ENCODE measurements around the gene NOS1AP. TPM values are rescaled to one million over a fixed set of nuclear protein-coding genes. Genes with fewer than 3 reads are reported as not detected.

Gene NOS1AP
- polyA plus RNA-seq, 3 donors, result 0.12 TPM; not detected in 2

- Histone ChIP-seq H3K36me3 (replicated peaks in 1 of 2; ENCODE audit: control insufficient read depth in 1 of 2, insufficient read depth in 2 of 2, low read length in 2 of 2) (no peaks in the 10 kb centered on the region), H2AFZ (ENCODE audit: insufficient read depth, low read depth, low read length, poor library complexity, severe bottlenecking) (no peak overlapping the region), H3K9ac (ENCODE audit: insufficient read depth, low read length, poor library complexity, severe bottlenecking) (no peak overlapping the region), H4K20me1 (ENCODE audit: insufficient read depth, low read length) (no peaks in the 10 kb centered on the region), H3K4me3 (replicated peaks in 1 of 3; ENCODE audit: low read depth in 2 of 3, low read length in 3 of 3) (no peak overlapping the region), H3K79me2 (ENCODE audit: insufficient read depth, low read length) (no peaks in the 10 kb centered on the region), H3K4me2 (replicated peaks; ENCODE audit: extremely low read depth, low read length, poor library complexity, severe bottlenecking) (no peak overlapping the region), H3K4me1 (ENCODE audit: control insufficient read depth in 1 of 2, insufficient read depth in 2 of 2, low read length in 2 of 2) (peaks cover 0 to under 1% of the 10 kb centered on the region in 2 donors), H3K27ac (ENCODE audit: low read depth in 1 of 2, low read length in 2 of 2) (no peak overlapping the region), H3K9me3 (replicated peaks in 1 of 2; ENCODE audit: control insufficient read depth in 1 of 2, insufficient read depth in 1 of 2, low read length in 2 of 2) (no peaks in the 10 kb centered on the region), H3K27me3 (ENCODE audit: control insufficient read depth in 2 of 2, insufficient read depth in 2 of 2, low read length in 2 of 2) (peaks cover 4 to 6% of the 10 kb centered on the region in 2 donors)
- TF ChIP-seq CTCF (IDR thresholded peaks at IDR 0.05), result no peak
- Mint-ChIP-seq H3K4me1 (peaks cover 7% of the 10 kb centered on the region), H3K27me3 (ENCODE audit: low read depth in 3 of 3) (peaks cover 7 to 33% (median 18%) of the 10 kb centered on the region in 3 donors), H3K27ac (no peak overlapping the region), H3K9me3 (no peaks in the 10 kb centered on the region), H3K4me3 (peak overlapping the region in 1 of 2 donors; percentile 21), H3K36me3 (no peaks in the 10 kb centered on the region)
- WGBS (ENCODE audit: insufficient coverage), result 60% methylated on average over 1 of the region's 3 CpGs
- DNase-seq, result no peak
- intact Hi-C loops (cut with micrococcal nuclease), result no loop called here
These were observed 327.6 kb downstream of the NOS1AP start for GRCh38 chr1:162397039-162397448.

GRCh38 chr1:162397943-162398560, 328.6 kb downstream of the NOS1AP start:
- H3K36me3 Mint-ChIP-seq, result no peaks in the 10 kb centered on the region
- Histone ChIP-seq H3K27ac (ENCODE audit: low read depth in 1 of 2, low read length in 2 of 2) (no peak overlapping the region), H3K36me3 (replicated peaks in 1 of 2; ENCODE audit: control insufficient read depth in 1 of 2, insufficient read depth in 2 of 2, low read length in 2 of 2) (no peaks in the 10 kb centered on the region), H3K9ac (ENCODE audit: insufficient read depth, low read length, poor library complexity, severe bottlenecking) (no peak overlapping the region), H3K9me3 (replicated peaks in 1 of 2; ENCODE audit: control insufficient read depth in 1 of 2, insufficient read depth in 1 of 2, low read length in 2 of 2) (no peaks in the 10 kb centered on the region), H4K20me1 (ENCODE audit: insufficient read depth, low read length) (no peaks in the 10 kb centered on the region), H3K27me3 (ENCODE audit: control insufficient read depth in 2 of 2, insufficient read depth in 2 of 2, low read length in 2 of 2) (peaks cover 4 to 6% of the 10 kb centered on the region in 2 donors), H3K79me2 (ENCODE audit: insufficient read depth, low read length) (no peaks in the 10 kb centered on the region), H2AFZ (ENCODE audit: insufficient read depth, low read depth, low read length, poor library complexity, severe bottlenecking) (no peak overlapping the region), H3K4me2 (replicated peaks; ENCODE audit: extremely low read depth, low read length, poor library complexity, severe bottlenecking) (no peak overlapping the region), H3K4me1 (ENCODE audit: control insufficient read depth in 1 of 2, insufficient read depth in 2 of 2, low read length in 2 of 2) (no peaks in the 10 kb centered on the region), H3K4me3 (replicated peaks in 1 of 3; ENCODE audit: low read depth in 2 of 3, low read length in 3 of 3) (no peak overlapping the region)
- no peak for DNase-seq
- H3K4me3 Mint-ChIP-seq, result peak overlapping the region in 1 of 2 donors; percentile 16
- intact Hi-C loops (cut with micrococcal nuclease), result no loop called here
- H3K4me1 Mint-ChIP-seq, result peaks cover 4% of the 10 kb centered on the region
- TF ChIP-seq CTCF (IDR thresholded peaks at IDR 0.05), result no peak
- H3K27ac Mint-ChIP-seq, result no peak overlapping the region
- H3K9me3 Mint-ChIP-seq, result no peaks in the 10 kb centered on the region
- no CpG with 5 or more reads among the region's 3 CpGs for WGBS (ENCODE audit: insufficient coverage)
- peaks cover 7 to 33% (median 18%) of the 10 kb centered on the region in 3 donors for H3K27me3 Mint-ChIP-seq (ENCODE audit: low read depth in 3 of 3)
